Hematopoietic multipotent progenitor cell treated with erythropoietin and hydrocortisone succinate and interleukin-3 and kit ligand, for 4 days (in vitro differentiated cells): Measurements from ENCODE around the gene VTI1A.
A peak's percentile ranks its signal among the peaks of the same experiment; 100 is the strongest.
"Not testable (repeated sequence)": the region's sequence is repeated elsewhere in the genome, so short reads cannot be mapped to it uniquely, and the experiment has no call there.

Source experiments
- DNase-seq: peaks from one replicate; pipeline ENCODE4 v3.0.0-alpha.2; 2015

Gene VTI1A

DNA sequence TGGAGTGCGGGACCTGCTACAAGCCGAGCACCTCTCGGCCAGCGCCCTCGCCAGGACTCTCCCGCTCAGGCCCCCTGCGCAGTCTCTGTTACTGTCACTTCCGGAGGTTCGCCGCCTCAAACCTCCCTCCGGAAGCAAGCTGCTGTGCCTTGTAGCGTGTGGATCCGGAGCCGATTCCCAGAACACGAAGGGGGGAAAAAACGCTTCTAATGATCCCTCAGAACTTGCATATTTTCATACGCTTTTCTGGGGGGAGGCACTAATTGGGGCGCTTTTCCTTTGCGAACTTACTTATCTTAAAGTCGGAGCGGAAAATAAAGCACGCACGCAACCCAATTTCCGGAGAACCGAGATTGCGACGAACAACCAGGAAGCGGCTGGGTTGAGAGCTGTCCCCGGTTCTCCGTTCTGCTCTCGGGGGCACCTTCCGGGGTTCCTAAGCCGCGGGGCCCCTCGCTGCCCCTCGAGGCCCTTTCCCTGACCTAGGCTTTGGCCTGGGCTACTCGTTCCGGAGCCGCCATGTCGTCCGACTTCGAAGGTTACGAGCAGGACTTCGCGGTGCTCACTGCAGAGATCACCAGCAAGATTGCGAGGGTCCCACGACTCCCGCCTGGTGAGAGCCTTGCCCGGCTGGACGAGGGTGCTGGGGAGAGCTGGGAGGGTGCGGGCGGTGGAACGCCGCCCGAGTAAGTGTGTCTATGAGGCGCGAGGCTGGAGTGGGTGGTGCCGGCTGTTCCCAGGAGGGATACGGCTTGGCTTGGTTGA lies at the start of gene VTI1A, which contains the start of gene ZDHHC6:
VTI1A (plus strand) TSS at position 361 of the 765 bp plus-strand sequence; CDS start at position 520, 159 bp downstream.
ZDHHC6 (minus strand) TSS at position 60 of the 765 bp plus-strand sequence. CDS start 1,478 bp downstream, outside the sequence.
- peak; percentile 94 for DNase-seq

DNA sequence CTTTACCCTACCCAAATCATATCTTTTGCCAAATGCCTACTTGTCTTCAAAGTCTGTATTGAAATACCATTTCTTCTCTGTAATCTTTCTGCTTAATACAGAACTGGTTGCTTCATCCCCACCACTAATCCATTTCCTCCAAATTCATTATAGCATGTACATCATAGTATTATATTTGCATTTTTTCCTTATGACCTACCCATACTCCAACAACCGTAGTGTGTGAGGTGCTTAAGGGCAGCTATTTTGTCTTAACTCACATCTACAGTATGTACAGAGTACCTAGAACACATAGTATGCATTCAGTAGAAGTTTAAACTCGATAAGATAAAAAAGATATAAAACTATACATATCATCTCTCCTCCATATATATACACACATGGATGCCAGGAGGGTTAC lies 49.4 kb upstream of the VTI1A start:
- no peak for DNase-seq

DNA sequence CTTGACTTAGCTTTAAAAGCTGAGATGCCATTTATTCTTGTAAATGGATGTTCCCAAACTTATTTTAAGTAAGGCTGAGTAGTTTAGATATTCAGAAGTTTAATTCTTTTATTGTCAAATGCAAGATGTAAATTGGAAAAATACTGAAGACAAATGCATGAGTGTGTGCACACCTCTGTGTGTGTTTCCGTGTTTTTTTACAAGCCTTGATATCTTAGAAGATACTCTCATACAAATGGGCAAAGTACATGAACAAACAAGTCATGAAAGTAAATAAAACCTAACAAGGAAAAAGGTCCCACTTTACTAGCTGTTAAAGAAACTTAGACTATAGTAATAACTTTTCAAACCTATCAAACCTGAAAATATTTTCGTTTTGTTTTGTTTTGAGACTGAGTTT lies 44.1 kb upstream of the VTI1A start:
- DNase-seq, result no peak

DNA sequence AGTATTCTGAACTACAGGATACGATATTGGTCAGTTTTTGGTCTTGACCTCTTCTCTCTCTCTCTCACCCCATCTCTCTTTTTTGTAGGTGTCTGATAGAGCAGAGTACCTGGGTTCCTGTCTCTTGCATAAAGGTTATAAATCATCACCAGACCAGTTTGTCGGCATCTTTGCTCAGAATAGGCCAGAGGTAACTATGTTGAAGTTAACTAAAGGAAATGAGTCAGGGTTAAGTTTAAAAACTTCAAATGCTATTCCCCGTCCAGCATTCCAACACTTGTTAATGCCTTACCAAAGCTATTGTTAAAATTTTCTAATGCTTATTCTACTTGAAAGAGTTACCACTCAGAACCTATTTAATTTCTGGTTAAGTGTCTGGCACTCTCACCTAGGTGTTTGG lies 42.4 kb upstream of the VTI1A start:
- DNase-seq, result no peak

DNA sequence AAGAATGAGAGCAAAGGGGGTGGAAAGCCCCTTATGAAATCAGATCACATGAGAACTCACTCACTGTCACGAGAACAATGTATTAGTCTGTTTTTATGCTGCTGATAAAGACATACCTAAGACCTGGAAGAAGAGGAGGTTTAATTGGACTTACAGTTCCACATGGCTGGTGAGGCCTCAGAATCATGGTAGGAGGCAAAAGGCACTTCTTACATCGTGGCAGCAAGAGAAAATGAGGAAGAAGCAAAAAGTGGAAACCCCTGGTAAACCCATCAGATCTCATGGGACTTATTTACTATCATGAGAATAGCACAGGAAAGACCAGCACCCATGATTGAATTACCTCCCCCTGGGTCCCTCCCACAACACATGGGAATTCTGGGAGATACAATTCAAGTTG lies 40.2 kb upstream of the VTI1A start:
- not testable (repeated sequence) for DNase-seq

DNA sequence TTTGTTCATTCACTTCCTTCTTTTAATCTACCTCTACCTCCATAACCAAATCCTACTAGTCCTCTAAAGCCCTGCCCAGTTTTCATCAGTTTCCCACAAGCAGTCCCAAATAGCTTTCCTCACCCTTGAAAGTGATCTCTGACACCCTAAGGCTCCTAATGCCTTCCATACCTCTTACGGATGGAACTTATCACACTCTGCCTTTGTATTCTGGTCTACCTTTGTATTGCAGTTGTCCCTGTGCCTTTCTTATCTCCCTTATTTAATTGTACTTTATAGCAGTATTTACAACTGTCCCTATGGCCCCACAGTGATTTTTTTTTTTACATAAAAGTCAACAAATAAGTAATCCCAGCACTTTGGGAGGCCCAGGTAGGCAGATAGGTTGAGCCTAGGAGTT lies 39.3 kb upstream of the VTI1A start:
- DNase-seq, result no peak

DNA sequence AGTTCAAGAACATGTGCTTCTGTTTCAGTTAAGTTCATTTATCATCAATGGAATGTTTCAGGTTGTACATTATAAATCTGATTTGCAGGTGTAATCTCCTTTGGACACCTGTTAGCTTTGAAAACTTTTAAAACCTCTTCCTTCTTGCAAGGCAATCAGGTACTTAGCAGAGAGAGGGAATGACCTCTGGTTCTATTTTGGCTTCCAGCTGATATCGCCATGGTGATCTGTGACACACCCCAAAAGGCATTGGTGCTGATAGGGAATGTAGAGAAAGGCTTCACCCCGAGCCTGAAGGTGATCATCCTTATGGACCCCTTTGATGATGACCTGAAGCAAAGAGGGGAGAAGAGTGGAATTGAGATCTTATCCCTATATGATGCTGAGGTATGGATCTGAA lies 37.7 kb upstream of the VTI1A start:
- peak; percentile 32 for DNase-seq

DNA sequence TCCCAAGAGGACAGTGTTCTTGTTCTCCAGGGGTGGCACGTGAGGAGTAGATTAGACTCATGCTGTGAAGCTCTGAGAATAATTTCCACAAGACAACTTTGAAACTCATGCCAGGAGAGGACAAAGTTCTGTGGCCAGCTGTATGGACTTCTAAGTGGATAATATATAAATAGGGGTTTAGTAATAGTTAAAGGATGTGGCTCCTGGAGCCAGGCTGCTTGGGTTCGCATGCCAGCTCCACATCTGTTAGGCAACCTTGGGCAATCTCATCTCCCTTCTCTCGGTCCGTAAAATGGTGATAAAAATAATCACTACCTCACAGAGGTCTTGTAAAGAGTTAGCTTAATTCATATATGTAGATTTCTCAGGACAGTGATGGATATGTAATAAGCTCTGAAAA lies 37.3 kb upstream of the VTI1A start:
- DNase-seq, result no peak

DNA sequence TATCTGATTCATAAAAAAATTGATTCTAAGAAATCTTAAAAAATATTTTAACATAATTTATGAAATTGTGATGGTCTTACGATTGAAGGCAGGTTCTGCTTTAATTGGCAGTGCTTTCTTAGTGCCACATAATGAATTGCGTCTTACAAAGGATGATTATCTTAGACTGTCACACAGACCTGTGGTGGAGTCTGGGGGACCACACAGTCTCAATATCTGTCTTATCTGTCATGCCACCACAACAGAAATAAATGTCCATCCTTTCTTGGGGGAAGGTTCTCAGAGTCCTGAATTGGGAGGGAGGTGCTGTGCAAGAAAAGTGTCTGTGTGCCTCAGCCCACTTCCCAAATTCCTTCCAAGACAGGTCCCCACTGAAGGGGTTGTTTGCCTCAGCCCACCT lies 34.3 kb upstream of the VTI1A start:
- DNase-seq, result peak; percentile 94

DNA sequence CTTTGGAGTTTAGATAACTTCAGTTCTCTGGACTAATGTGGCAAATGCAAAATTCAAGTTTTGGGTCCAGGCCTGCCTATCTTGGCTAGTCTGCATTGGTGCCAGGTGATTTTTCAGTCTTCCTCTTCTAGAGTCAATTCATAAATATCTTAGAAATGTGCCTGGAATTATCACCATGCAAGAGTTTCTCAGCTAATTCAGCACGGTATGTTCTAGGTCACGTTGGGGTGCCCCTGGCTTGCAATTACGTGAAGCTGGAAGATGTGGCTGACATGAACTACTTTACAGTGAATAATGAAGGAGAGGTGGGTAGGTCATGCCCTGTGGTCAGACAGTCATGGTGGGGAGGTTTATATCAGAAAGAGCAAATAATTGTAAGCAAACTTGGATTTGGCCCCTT lies 25.3 kb upstream of the VTI1A start:
- no peak for DNase-seq

DNA sequence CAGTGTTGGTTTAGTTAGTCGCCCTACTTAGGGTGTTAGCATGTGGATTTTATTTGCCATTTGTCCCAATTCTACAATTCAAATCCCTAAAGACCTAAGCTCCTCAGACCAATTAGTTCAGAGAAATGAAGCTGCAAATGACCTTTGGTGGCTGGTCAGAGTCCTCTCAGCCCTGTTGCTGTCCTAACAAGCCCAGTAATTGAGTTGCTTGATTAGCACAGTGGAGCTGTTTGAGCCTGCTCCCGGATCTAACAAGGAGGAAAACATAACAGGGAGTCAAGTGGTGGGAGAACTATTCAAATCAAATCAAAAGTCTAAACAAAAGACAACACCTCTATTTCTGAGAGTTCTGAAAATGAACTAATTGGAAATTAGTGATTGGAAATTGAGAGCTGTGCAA lies 22.4 kb upstream of the VTI1A start:
- DNase-seq, result no peak

DNA sequence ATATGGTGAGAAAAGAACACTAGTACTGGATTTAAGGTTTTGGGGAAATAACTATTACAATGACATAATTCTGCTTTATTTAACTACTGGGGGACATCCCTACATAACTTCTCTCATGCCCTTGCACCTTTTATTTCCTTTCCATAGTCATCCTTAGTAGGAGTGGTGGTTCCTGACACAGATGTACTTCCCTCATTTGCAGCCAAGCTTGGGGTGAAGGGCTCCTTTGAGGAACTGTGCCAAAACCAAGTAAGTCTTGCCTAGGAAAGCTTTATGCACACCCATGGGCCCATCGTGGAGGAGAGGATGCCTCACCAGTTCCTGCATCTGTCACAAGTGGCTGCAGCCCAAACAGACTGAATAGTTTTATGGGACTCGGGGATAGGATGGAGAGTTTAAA lies 20.9 kb upstream of the VTI1A start:
- no peak for DNase-seq

DNA sequence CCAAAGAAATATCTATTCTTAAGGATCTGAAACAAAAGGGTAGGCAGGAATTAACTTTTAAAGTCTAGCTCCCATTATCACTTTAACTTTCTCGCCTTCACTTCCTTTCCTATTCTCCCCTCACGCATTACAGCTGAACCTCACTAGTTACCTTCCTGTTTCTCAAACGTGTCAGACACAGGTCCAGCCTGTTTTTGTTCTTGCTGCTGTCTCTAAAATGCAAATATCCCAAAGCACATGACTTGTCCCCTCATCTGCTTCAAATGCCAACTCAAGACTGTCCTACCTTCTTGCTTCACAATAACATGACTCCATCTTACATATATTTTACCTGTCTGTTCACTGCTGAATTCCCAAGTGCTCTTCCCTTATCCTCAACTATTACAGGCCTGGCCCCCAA lies 17.9 kb upstream of the VTI1A start:
- no peak for DNase-seq

DNA sequence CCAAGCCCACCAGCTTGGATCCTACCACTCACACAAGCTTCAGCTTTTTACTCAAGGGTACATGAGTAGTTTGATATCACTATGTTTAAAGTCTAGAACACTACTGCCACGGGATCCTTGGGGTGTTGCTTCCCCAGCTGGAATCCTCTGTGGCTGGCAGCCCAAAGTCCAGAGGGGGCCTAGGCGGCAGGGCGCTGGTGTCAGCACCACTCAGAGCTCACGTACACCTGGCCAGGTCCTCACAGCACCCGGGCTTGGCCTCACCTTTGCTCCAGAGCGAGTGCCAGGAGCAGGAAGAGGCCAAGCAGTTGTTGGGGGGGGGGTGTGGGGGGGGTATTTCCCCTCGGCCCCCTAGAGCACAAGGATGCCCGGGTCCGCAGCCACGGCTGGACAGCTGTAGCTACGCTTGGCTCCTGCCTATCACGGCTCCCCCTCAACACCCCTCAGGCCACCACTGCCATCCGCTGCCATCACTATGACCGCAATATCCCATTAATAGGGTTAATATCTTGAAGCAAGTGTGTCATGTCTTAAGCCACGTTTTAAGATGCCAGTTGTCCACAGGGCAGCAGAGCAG lies 17.3 kb upstream of the VTI1A start:
- DNase-seq, result no peak

DNA sequence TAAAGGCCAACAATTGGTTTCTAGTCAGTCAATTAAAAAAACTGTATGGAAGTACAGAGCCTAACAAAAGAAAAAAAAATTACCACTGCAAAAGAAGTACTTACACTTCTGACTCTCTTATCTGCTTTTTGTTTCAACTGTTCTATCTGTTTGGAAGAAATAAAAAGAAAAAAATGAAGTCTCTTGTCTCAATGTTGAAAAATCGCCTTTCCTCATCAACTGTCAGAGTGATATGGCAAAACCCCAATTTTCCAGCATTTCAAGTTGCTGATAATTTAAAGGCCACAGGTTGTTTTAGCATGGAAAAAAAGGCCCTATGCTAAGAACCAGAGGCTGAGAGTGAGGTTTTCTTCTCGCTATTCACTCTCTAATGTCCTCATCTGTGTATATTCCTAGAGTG lies 13.9 kb upstream of the VTI1A start:
- DNase-seq, result peak; percentile 28

DNA sequence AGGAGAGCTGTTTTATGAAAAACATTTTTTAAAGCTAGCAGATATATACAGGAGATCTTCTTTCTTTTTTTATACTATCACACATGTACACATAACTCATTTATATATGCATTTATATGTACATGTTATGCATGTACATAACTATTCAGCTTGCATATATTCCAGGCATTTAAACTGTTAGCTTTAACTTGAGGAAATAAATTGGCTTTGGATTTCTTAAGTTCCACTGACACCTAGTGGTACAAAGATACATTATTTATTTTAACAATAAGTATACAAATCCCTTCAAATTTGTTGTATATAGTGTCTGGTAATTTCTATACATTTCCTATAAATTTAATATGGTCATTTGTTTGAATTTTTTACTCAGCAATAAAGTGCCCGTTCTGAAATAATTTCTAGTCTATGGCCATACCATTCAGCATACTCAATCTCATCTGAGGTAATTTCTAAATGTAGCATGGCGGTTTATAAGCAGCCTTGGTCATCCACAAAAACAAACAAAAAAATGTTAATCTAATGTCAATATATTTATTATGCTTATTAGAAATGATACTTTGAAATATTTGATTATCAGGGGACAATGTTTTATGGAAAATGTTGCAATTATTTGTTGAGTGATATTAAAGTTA lies 11.9 kb upstream of the VTI1A start:
- peak; percentile 80 for DNase-seq

DNA sequence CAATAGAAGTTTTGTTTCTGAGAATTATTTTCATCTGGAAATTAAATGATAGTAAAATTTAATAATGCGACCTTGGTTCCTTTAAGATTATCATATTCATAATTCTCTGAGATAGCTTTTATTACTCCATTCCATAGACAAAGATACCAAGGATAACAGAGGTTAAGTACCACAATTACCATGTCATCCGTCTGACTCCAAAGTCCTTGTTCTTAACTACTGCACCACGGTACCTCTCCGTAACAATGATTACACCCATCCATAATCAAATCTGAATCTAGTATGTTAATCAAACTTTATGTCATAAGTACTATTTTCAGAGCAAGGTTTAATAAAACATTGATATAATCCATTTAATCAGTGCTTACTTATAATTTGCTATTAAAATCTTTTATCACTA lies 8.7 kb upstream of the VTI1A start:
- no peak for DNase-seq

DNA sequence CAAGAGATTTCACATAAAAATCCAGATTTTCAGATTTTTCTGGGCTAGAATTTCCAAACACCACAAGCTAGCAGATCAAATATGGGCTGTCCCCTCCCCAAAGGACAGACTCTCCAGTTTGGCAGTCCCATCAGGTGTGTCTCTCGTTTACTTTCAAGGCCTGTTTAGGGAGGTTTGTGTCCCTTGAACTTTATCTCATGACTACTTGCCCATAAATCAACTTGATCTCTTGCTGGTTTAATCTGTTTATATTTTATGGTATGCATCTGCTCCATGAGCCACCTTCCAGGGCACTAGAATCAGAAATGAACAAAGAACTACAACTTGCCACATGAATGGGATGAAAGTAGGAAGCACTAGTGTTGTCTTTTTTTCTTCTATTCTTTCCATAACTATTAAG lies 5.5 kb upstream of the VTI1A start:
- DNase-seq, result no peak

DNA sequence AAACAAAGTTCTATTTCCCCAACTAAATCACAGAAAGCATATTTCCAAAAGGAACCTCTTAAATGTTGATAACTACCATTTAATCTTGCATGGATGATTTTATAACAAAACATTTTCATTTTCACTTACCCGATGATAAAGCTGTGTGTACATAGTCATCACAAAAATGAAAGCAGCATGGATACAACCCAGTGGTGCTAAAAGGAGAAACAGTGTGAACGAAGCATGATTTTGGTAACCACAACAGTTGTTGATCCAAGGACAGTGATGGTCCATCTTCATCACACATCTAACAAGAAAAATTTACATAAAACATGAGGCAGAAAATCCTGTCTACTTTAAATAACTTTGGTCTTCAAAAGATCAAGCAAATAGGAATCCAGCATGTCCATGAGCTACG lies 5.0 kb upstream of the VTI1A start:
- DNase-seq, result no peak

DNA sequence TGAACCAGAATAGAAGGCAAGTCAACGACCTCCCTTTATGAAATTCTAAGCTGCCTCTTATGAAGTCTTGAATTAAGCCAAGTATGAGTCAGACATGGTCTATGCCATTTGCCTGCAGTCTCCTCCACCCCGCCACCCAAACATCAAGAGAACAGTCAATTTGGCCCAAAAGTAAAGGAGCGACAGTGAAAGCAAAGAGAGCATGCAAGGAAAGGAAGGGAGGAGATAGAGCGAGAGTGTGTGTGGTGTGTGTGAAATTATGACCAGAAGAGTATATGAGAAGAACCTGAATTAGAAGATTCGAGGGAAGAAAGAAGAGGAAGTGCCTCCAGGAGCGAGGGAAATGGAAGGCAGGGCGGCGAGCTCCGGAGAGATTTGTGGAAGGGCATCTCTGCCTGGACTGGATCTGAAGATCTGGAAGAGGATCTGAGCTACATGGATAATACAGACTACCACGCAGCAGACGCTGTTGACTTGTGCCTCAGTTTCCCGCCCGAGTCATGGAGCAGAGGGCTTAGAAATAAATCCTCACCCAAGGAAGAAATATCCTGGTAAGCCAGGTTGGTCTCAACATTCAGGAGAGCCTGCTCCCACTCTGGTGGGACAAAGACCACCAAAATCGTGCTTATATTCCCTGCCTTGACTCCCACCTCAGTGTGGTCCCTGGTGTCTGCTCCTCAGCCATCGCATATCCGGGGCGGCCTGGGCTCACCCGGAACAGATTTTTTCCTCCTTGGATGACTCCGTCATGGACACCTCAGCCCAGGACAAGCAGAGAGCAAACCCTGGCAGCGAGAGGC lies 760 bp upstream of the VTI1A start:
- peak; percentile 61 for DNase-seq

DNA sequence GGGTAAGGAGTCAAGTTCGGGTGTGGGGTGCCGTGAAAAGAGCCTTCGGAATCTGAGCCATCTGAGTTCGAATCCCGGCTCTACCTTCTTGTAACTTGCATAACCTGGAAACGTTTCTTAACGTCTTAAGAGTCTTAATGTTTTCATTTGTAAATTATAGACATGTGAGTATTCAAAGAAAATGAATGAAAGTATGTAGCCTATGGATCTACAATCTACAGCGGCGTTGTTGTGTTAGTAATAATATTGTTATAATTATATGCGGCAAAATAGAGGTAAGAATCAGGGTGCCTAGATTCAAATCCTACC lies 559 bp downstream of the VTI1A start:
- DNase-seq, result no peak

DNA sequence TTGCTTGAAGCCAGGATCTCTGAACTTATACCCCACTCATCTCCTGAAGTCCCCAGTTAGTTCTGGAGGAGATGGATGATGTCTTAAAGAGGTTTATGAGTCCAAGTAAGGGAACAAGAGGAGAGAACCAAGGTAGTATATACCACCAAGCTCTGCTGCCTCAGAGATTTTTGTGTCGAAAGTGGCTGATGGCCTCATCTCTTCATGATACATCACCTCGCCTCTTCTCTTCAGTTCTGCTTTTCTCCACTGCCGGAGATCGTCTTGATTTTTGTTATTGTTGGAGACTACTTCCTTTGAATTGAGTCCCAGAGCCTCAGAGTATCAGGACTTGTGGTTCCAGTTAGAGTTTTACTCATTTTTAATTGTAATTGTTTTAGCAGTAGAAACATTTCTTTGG lies 1.9 kb downstream of the VTI1A start:
- DNase-seq, result peak; percentile 29

DNA sequence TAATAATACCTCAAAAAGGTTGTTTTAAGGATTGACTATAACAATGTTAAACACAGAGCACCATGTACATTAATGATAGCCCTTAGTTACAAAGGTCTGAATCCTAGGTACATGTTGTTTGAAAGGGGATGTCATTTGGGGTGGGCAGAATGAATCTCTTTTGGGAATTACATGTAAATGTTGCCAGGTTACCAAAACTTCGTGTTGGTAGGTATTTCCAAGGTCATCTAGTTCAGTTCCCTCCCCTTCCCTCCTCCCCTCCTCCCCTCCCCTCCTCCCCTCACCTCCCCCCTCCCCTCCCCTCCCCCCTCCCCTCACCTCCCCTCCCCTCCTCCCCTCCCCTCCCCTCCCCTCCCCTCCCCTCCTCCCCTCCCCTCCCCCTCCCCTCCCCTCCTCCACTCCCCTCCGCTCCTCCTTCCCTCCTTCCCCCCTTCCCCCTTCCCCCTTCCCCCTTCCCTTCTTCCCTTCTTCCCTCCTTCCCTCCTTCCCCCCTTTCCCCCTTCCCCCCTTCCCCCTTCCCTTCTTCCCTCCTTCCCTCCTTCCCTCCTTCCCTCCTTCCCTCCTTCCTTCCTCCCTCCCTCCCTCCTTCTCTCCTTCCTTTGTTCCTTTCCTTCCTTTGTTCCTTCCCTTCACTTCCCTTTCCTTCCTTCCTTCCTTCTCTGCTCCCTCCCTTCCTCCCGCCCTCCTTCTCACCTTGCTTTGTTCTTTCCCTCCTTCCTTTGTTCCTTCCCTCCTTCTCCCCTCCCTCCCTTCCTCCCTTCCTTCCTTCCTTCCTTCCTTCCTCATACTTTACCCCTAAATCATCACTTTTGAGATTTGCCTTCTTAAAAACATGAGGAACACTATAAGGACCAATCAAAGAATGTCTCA lies 8.1 kb downstream of the VTI1A start:
- no peak for DNase-seq
